GM23248 (cell line): Measurements from ENCODE around the gene CTCF. TPM values are rescaled to one million over a fixed set of nuclear protein-coding genes. Genes with fewer than 3 reads are reported as not detected.

Experiments used
- DNase-seq: peaks from one replicate; pipeline ENCODE4 v3.0.0-alpha.2; 2015
- H2AFZ ChIP-seq: fragments of 200-600 bp; sonication (generic); 2 replicates; pipeline ENCODE4 v1.6.1; 2016; ENCODE audit warnings: antibody characterized with exemption
- H3F3A ChIP-seq: fragments of 200-600 bp; sonication (generic); 2 replicates; pipeline ENCODE4 v1.6.1; 2016; ENCODE audit warnings: mild to moderate bottlenecking, antibody characterized with exemption, mixed run types; ENCODE audit not compliant: insufficient read depth
- H3K27ac ChIP-seq: fragments of 200-600 bp; sonication (generic); 2 replicates; pipeline ENCODE4 v1.5.1; 2016; ENCODE audit warnings: mild to moderate bottlenecking
- H3K27me3 ChIP-seq: fragments of 200-600 bp; sonication (generic); replicated peaks from 2 replicates; pipeline ENCODE4 v1.6.1; 2016; ENCODE audit warnings: mild to moderate bottlenecking; ENCODE audit not compliant: insufficient read depth
- H3K36me3 ChIP-seq: fragments of 200-600 bp; sonication (generic); 2 replicates; pipeline ENCODE4 v1.6.1; 2016; ENCODE audit warnings: low read depth, mild to moderate bottlenecking
- H3K4me1 ChIP-seq: fragments of 200-600 bp; sonication (generic); 2 replicates; pipeline ENCODE4 v1.6.1; 2016; ENCODE audit warnings: mild to moderate bottlenecking; ENCODE audit not compliant: insufficient read depth
- H3K4me2 ChIP-seq: fragments of 200-600 bp; sonication (generic); one replicate; pipeline ENCODE4 v1.6.1; 2016; ENCODE audit warnings: mild to moderate bottlenecking; ENCODE audit not compliant: unreplicated experiment
- H3K4me3 ChIP-seq: fragments of 200-600 bp; sonication (generic); 2 replicates; pipeline ENCODE4 v1.5.1; 2016; ENCODE audit warnings: mild to moderate bottlenecking
- H3K79me2 ChIP-seq: fragments of 200-600 bp; sonication (generic); 2 replicates; pipeline ENCODE4 v1.6.1; 2016; ENCODE audit warnings: mild to moderate bottlenecking; ENCODE audit not compliant: insufficient read depth
- H3K9ac ChIP-seq: fragments of 200-600 bp; sonication (generic); 2 replicates; pipeline ENCODE4 v1.6.1; 2016; ENCODE audit warnings: mild to moderate bottlenecking
- H3K9me2 ChIP-seq: fragments of 200-600 bp; sonication (generic); 2 replicates; pipeline ENCODE4 v1.6.1; 2016; ENCODE audit warnings: mixed run types, mild to moderate bottlenecking, moderate library complexity; ENCODE audit not compliant: insufficient read depth
- H3K9me3 ChIP-seq: fragments of 200-600 bp; sonication (generic); one replicate; pipeline ENCODE4 v1.6.1; 2017; ENCODE audit warnings: low read depth
- H4K20me1 ChIP-seq: fragments of 200-600 bp; sonication (generic); 2 replicates; pipeline ENCODE4 v1.6.0; 2016; ENCODE audit not compliant: insufficient read depth
- EZH2 ChIP-seq: fragments of 200-600 bp; sonication (generic); IDR thresholded peaks from 2 replicates; pipeline ENCODE4 v1.6.1; 2018; ENCODE audit warnings: antibody characterized with exemption, mild to moderate bottlenecking; ENCODE audit not compliant: insufficient read depth, poor library complexity, severe bottlenecking
- EZH2phosphoT487 ChIP-seq: fragments of 200-600 bp; sonication (generic); IDR thresholded peaks from 2 replicates; pipeline ENCODE4 v1.6.1; 2018; ENCODE audit warnings: antibody characterized with exemption, moderate library complexity, mild to moderate bottlenecking, low read depth; ENCODE audit not compliant: insufficient read depth
- WGBS, 2 experiments: methylation state at CpG; one replicate each; pipeline ENCODE4 v1.1.6; 2015 to 2017; ENCODE audit warnings: low lambda C conversion rate in 2 of 2, low coverage in 1 of 2; ENCODE audit errors: missing lambda C conversion rate in 2 of 2; 5-methylcytosine and 5-hydroxymethylcytosine counted together
- in situ Hi-C: fragments of 300-500 bp; cut with MboI; formaldehyde crosslinking; loops from 2 replicates; pipeline ENCODE4 v1.15.0; 2020
- polyA plus RNA-seq: library from polyadenylated mRNA; unstranded; fragments of >200 nt; fragmentation: Nextera tagmentation; extraction: Ambion mirVana; gene quantifications from 2 replicates; pipeline ENCODE4 v1.2.1, GENCODE V29; 2016
- total RNA-seq: library from RNA; depleted of rRNA; stranded (reverse); fragments of >200 nt; shearing (Covaris generic); gene quantifications from 2 replicates; pipeline ENCODE4 v1.2.3, GENCODE V29; 2014

CTCF gene
- total and polyA plus RNA-seq, 2 experiments from 2014 or later = 19.6 to 21.9 TPM

- H3K27me3 ChIP-seq = no peaks in the 10 kb centered on the region
- H3K4me1 ChIP-seq = peaks cover 5% of the 10 kb centered on the region; the same call in 1 of the 2 replicates
- TF ChIP-seq EZH2 = no peak
- TF ChIP-seq EZH2phosphoT487 = no peak
- H2AFZ ChIP-seq = no peak overlapping the region
- no peaks in the 10 kb centered on the region for H3K9me2 ChIP-seq
- H3K4me3 ChIP-seq = no peak overlapping the region
- no peak overlapping the region for H3K4me2 ChIP-seq
- H3K79me2 ChIP-seq = peaks cover 93% of the 10 kb centered on the region
- H3K27ac ChIP-seq = no peak overlapping the region
- peaks cover 15% of the 10 kb centered on the region for H3F3A ChIP-seq
- H3K9me3 ChIP-seq = no peaks in the 10 kb centered on the region
- no peak overlapping the region for H3K9ac ChIP-seq
- H4K20me1 ChIP-seq = no peaks in the 10 kb centered on the region
- 61 to 65% methylated on average over 3 of the region's 3 CpGs for WGBS, 2 experiments
- no peaks in the 10 kb centered on the region for H3K36me3 ChIP-seq
- in situ Hi-C loops = no loop called here
- no peak for DNase-seq
These were observed 43.3 kb downstream of the CTCF start for GRCh38 chr16:67605641-67606040.

- 83 to 85% methylated on average over 6 of the region's 6 CpGs for WGBS, 2 experiments
- no peak for TF ChIP-seq EZH2
- no peak for TF ChIP-seq EZH2phosphoT487
- no peak overlapping the region for H3K4me2 ChIP-seq
These were observed 44.3 kb downstream of the CTCF start for GRCh38 chr16:67606632-67607031.

GRCh38 chr16:67608364-67608763 lies 46.0 kb downstream of the CTCF start:
- no peaks in the 10 kb centered on the region for H3K27me3 ChIP-seq
- peaks cover 19% of the 10 kb centered on the region; the same call in 1 of the 2 replicates for H3K36me3 ChIP-seq
- no peaks in the 10 kb centered on the region for H3K9me3 ChIP-seq
- H4K20me1 ChIP-seq = no peaks in the 10 kb centered on the region
- in situ Hi-C loops = no loop called here
- no peaks in the 10 kb centered on the region for H3K9me2 ChIP-seq
- no peaks in the 10 kb centered on the region for H3K4me1 ChIP-seq
- no peak overlapping the region for H3K4me3 ChIP-seq
- no peak for TF ChIP-seq EZH2phosphoT487
- TF ChIP-seq EZH2 = no peak
- H3K79me2 ChIP-seq = peaks cover 83% of the 10 kb centered on the region
- H3K27ac ChIP-seq = no peak overlapping the region
- 90 to 94% methylated on average over 3 of the region's 3 CpGs for WGBS, 2 experiments
- DNase-seq = no peak
- no peak overlapping the region for H2AFZ ChIP-seq
- H3K9ac ChIP-seq = no peak overlapping the region
- H3F3A ChIP-seq = no peaks in the 10 kb centered on the region
- H3K4me2 ChIP-seq = no peak overlapping the region

More at GRCh38 chr16:67606632-67607031, 44.3 kb downstream of the CTCF start:
- Histone ChIP-seq H2AFZ (no peak overlapping the region), H3K4me3 (no peak overlapping the region), H3K4me1 (peaks cover 3% of the 10 kb centered on the region; the same call in 1 of the 2 replicates), H3K9me2 (no peaks in the 10 kb centered on the region), H3K27ac (no peak overlapping the region), H3K79me2 (peaks cover 93% of the 10 kb centered on the region), H3F3A (peaks cover 9% of the 10 kb centered on the region), H3K36me3 (peaks cover 8% of the 10 kb centered on the region; the same call in 1 of the 2 replicates), H4K20me1 (no peaks in the 10 kb centered on the region), H3K27me3 (no peaks in the 10 kb centered on the region), H3K9me3 (no peaks in the 10 kb centered on the region), H3K9ac (no peak overlapping the region)
- DNase-seq = no peak
- in situ Hi-C loops = no loop called here

GRCh38 chr16:67613808-67614207 lies 51.5 kb downstream of the CTCF start:
- no peaks in the 10 kb centered on the region for H3K4me1 ChIP-seq
- H2AFZ ChIP-seq = no peak overlapping the region
- in situ Hi-C loops = no loop called here
- TF ChIP-seq EZH2 = no peak
- no peak for TF ChIP-seq EZH2phosphoT487
- DNase-seq = no peak
- no peak overlapping the region for H3K27ac ChIP-seq
- WGBS, 2 experiments = 96 to 97% methylated on average over 10 of the region's 10 CpGs
- no peaks in the 10 kb centered on the region for H3K9me3 ChIP-seq
- peaks cover 31% of the 10 kb centered on the region for H3K79me2 ChIP-seq
- no peaks in the 10 kb centered on the region for H4K20me1 ChIP-seq
- H3K9me2 ChIP-seq = no peaks in the 10 kb centered on the region
- H3F3A ChIP-seq = no peaks in the 10 kb centered on the region
- no peak overlapping the region for H3K9ac ChIP-seq
- H3K4me2 ChIP-seq = no peak overlapping the region
- no peaks in the 10 kb centered on the region for H3K27me3 ChIP-seq
- H3K4me3 ChIP-seq = no peak overlapping the region
- H3K36me3 ChIP-seq = peaks cover 22% of the 10 kb centered on the region; the same call in 1 of the 2 replicates

GRCh38 chr16:67628216-67628615 lies 65.9 kb downstream of the CTCF start:
- Histone ChIP-seq H2AFZ (no peak overlapping the region), H3K79me2 (no peaks in the 10 kb centered on the region), H3K27me3 (no peaks in the 10 kb centered on the region), H3F3A (no peaks in the 10 kb centered on the region), H3K36me3 (peaks cover 8% of the 10 kb centered on the region), H4K20me1 (no peaks in the 10 kb centered on the region), H3K4me2 (no peak overlapping the region), H3K9ac (no peak overlapping the region), H3K27ac (no peak overlapping the region), H3K4me3 (no peak overlapping the region), H3K9me3 (no peaks in the 10 kb centered on the region), H3K4me1 (no peaks in the 10 kb centered on the region), H3K9me2 (no peaks in the 10 kb centered on the region)
- no peak for TF ChIP-seq EZH2phosphoT487
- TF ChIP-seq EZH2 = no peak
- DNase-seq = no peak
- in situ Hi-C loops = no loop called here
- 94 to 96% methylated on average over 14 of the region's 14 CpGs for WGBS, 2 experiments
